Endothelial cell (in vitro differentiated cells): Measurements from ENCODE around the gene TMCC1. TPM values are rescaled to one million over a fixed set of nuclear protein-coding genes. Genes with fewer than 3 reads are reported as not detected.

Source experiments
- DNase-seq: peaks from one replicate; pipeline ENCODE4 v3.0.0; 2021; ENCODE audit warnings: low spot score
- H3K27ac Mint-ChIP-seq: one replicate; pipeline ENCODE4 v1.8.0; 2021; ENCODE audit warnings: mixed read lengths, inconsistent platforms; ENCODE audit not compliant: unreplicated experiment
- H3K27me3 Mint-ChIP-seq: one replicate; pipeline ENCODE4 v1.8.0; 2021; ENCODE audit warnings: mild to moderate bottlenecking, moderate library complexity, mixed read lengths, inconsistent platforms; ENCODE audit not compliant: unreplicated experiment
- H3K36me3 Mint-ChIP-seq: one replicate; pipeline ENCODE4 v1.8.0; 2021; ENCODE audit warnings: mild to moderate bottlenecking, low read depth, mixed read lengths, inconsistent platforms; ENCODE audit not compliant: unreplicated experiment
- H3K4me1 Mint-ChIP-seq: one replicate; pipeline ENCODE4 v1.8.0; 2021; ENCODE audit warnings: mild to moderate bottlenecking, mixed read lengths, inconsistent platforms; ENCODE audit not compliant: unreplicated experiment
- H3K4me3 Mint-ChIP-seq: one replicate; pipeline ENCODE4 v1.8.0; 2021; ENCODE audit warnings: mild to moderate bottlenecking, mixed read lengths, inconsistent platforms; ENCODE audit not compliant: unreplicated experiment
- H3K9me3 Mint-ChIP-seq: one replicate; pipeline ENCODE4 v1.8.0; 2021; ENCODE audit warnings: mixed read lengths, inconsistent platforms; ENCODE audit not compliant: unreplicated experiment
- CTCF ChIP-seq: fragments of 200-600 bp; sonication (generic); IDR thresholded peaks from one replicate; pipeline ENCODE4 v1.5.0; 2021; ENCODE audit warnings: antibody characterized with exemption; ENCODE audit not compliant: unreplicated experiment
- total RNA-seq: library from RNA; stranded (reverse); fragmentation: NEBNext Ultra II Directional; extraction: Animal tissue kit (Norgen Biotek cat#: 25700); gene quantifications from one replicate; pipeline ENCODE4 v1.2.1, GENCODE V29; 2021; ENCODE audit not compliant: unreplicated experiment

The TMCC1 gene
- total RNA-seq, 1 donor from 2014 or later: 50.9 TPM

GRCh38 chr3:129795186-129796010 lies 98.1 kb downstream of the TMCC1 start:
- Mint-ChIP-seq H3K27me3 (no peaks in the 10 kb centered on the region), H3K4me3 (peak overlapping the region; percentile 17), H3K4me1 (peaks cover 31% of the 10 kb centered on the region), H3K36me3 (no peaks in the 10 kb centered on the region), H3K9me3 (no peaks in the 10 kb centered on the region), H3K27ac (peak overlapping the region; percentile 93)
- DNase-seq: no peak
- TF ChIP-seq CTCF: no peak

- Mint-ChIP-seq H3K4me3 (peak overlapping the region; percentile 88), H3K27me3 (no peaks in the 10 kb centered on the region), H3K9me3 (no peaks in the 10 kb centered on the region), H3K4me1 (peaks cover 31% of the 10 kb centered on the region), H3K27ac (peak overlapping the region; percentile 93), H3K36me3 (no peaks in the 10 kb centered on the region)
- DNase-seq: peak; percentile 42
- no peak for TF ChIP-seq CTCF
Observed at GRCh38 chr3:129794311-129795185, 99.0 kb downstream of the TMCC1 start.

- no peaks in the 10 kb centered on the region for H3K9me3 Mint-ChIP-seq
- peak overlapping the region; percentile 93 for H3K27ac Mint-ChIP-seq
- H3K36me3 Mint-ChIP-seq: no peaks in the 10 kb centered on the region
- peaks cover 31% of the 10 kb centered on the region for H3K4me1 Mint-ChIP-seq
- peak; percentile 29 for DNase-seq
- peak overlapping the region; percentile 88 for H3K4me3 Mint-ChIP-seq
- no peak for TF ChIP-seq CTCF
- H3K27me3 Mint-ChIP-seq: no peaks in the 10 kb centered on the region
Observed at GRCh38 chr3:129793942-129794310, 99.6 kb downstream of the TMCC1 start.

GRCh38 chr3:129793319-129793718 lies 100.2 kb downstream of the TMCC1 start:
- no peak overlapping the region for H3K27ac Mint-ChIP-seq
- H3K4me1 Mint-ChIP-seq: peaks cover 31% of the 10 kb centered on the region
- no peaks in the 10 kb centered on the region for H3K9me3 Mint-ChIP-seq
- peak overlapping the region; percentile 80 for H3K4me3 Mint-ChIP-seq
- H3K27me3 Mint-ChIP-seq: no peaks in the 10 kb centered on the region
- H3K36me3 Mint-ChIP-seq: no peaks in the 10 kb centered on the region
- TF ChIP-seq CTCF: no peak
- DNase-seq: no peak
